GM12878 (cell line): ENCODE measurements around the gene DHDH.

Source experiments
- BRCA1 ChIP-seq: IDR thresholded peaks from 2 replicates; pipeline ENCODE4 v1.6.1; 2011; ENCODE audit warnings: low read depth, low read length, improper control_type of control experiment
- FOXK2 ChIP-seq: fragments of 450-650 bp; IDR thresholded peaks from 2 replicates; pipeline ENCODE4 v1.6.1; 2017; ENCODE audit warnings: mild to moderate bottlenecking, moderate library complexity
- JUND ChIP-seq: IDR thresholded peaks from 2 replicates; pipeline ENCODE4 v1.6.1; 2012; ENCODE audit warnings: low read depth, mild to moderate bottlenecking, low read length, improper control_type of control experiment, moderate library complexity
- MAX ChIP-seq: IDR thresholded peaks from 2 replicates; pipeline ENCODE4 v1.6.1; 2012; ENCODE audit warnings: low read depth, low read length, improper control_type of control experiment
- POLR2AphosphoS5 ChIP-seq: IDR thresholded peaks from 2 replicates; pipeline ENCODE4 v1.6.1; 2011; ENCODE audit warnings: mild to moderate bottlenecking, low read length, inconsistent platforms
- SP1 ChIP-seq: IDR thresholded peaks from one replicate; pipeline ENCODE4 v1.6.1; 2011; ENCODE audit warnings: low read depth, low read length
- SREBF1 ChIP-seq: IDR thresholded peaks from 2 replicates; pipeline ENCODE4 v1.6.1; 2012; ENCODE audit warnings: mild to moderate bottlenecking, low read length
- ZNF24 ChIP-seq: fragments of 450-650 bp; IDR thresholded peaks from 2 replicates; pipeline ENCODE4 v1.6.1; 2017; ENCODE audit warnings: antibody characterized with exemption, mild to moderate bottlenecking
- TF ChIP-seq, protein P1 (sequence below): IDR thresholded peaks from 2 replicates; pipeline ENCODE4 v1.6.1; 2012; ENCODE audit warnings: mild to moderate bottlenecking, low read depth, low read length
- TF ChIP-seq, protein P2 (sequence below), 3 experiments: IDR thresholded peaks in 2 of 3; conservative IDR thresholded peaks in 1 of 3; 2 replicates each; pipeline ENCODE4 v1.5.1; 2011; ENCODE audit warnings: low read depth in 3 of 3, low read length in 3 of 3, mild to moderate bottlenecking in 3 of 3, control low read depth in 2 of 3, moderate library complexity in 2 of 3, inconsistent platforms in 1 of 3, mixed read lengths in 1 of 3; ENCODE audit not compliant: control insufficient read depth in 2 of 3, insufficient read depth in 1 of 3; ENCODE audit errors: extremely low read depth in 1 of 3

DNA sequence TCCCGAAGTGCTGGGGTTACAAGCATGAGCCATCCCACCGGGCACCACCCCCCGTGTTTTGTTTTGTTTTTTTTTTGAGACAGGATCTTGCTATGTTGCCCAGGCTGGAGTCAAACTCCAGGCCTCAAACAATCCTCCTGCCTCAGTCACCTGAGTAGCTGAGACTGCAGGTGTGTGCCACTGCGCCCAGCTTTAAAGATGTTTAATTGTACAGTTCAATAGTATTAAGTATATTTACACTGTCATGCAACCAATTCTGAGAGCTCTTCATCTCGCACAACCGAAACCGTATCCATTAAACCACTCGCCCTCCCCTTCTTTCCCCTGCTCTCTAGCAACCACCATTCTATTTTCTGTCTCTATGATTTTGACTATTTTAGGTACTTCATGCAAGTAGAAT is 17.7 kb upstream of the DHDH start:
- TF ChIP-seq, protein P1, sequence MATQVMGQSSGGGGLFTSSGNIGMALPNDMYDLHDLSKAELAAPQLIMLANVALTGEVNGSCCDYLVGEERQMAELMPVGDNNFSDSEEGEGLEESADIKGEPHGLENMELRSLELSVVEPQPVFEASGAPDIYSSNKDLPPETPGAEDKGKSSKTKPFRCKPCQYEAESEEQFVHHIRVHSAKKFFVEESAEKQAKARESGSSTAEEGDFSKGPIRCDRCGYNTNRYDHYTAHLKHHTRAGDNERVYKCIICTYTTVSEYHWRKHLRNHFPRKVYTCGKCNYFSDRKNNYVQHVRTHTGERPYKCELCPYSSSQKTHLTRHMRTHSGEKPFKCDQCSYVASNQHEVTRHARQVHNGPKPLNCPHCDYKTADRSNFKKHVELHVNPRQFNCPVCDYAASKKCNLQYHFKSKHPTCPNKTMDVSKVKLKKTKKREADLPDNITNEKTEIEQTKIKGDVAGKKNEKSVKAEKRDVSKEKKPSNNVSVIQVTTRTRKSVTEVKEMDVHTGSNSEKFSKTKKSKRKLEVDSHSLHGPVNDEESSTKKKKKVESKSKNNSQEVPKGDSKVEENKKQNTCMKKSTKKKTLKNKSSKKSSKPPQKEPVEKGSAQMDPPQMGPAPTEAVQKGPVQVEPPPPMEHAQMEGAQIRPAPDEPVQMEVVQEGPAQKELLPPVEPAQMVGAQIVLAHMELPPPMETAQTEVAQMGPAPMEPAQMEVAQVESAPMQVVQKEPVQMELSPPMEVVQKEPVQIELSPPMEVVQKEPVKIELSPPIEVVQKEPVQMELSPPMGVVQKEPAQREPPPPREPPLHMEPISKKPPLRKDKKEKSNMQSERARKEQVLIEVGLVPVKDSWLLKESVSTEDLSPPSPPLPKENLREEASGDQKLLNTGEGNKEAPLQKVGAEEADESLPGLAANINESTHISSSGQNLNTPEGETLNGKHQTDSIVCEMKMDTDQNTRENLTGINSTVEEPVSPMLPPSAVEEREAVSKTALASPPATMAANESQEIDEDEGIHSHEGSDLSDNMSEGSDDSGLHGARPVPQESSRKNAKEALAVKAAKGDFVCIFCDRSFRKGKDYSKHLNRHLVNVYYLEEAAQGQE = no peak
- TF ChIP-seq, protein P2, sequence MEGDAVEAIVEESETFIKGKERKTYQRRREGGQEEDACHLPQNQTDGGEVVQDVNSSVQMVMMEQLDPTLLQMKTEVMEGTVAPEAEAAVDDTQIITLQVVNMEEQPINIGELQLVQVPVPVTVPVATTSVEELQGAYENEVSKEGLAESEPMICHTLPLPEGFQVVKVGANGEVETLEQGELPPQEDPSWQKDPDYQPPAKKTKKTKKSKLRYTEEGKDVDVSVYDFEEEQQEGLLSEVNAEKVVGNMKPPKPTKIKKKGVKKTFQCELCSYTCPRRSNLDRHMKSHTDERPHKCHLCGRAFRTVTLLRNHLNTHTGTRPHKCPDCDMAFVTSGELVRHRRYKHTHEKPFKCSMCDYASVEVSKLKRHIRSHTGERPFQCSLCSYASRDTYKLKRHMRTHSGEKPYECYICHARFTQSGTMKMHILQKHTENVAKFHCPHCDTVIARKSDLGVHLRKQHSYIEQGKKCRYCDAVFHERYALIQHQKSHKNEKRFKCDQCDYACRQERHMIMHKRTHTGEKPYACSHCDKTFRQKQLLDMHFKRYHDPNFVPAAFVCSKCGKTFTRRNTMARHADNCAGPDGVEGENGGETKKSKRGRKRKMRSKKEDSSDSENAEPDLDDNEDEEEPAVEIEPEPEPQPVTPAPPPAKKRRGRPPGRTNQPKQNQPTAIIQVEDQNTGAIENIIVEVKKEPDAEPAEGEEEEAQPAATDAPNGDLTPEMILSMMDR (IDR thresholded peaks at IDR 0.05 in 2 of 3, conservative IDR thresholded peaks at IDR 0.05 in 1 of 3; ENCODE audit: control insufficient read depth in 2 of 3, extremely low read depth in 1 of 3, insufficient read depth in 1 of 3, low read depth in 3 of 3, low read length in 3 of 3) = no peak
- no peak for TF ChIP-seq JUND
- TF ChIP-seq POLR2AphosphoS5 = no peak
- TF ChIP-seq FOXK2 = no peak
- TF ChIP-seq SP1 = no peak
- no peak for TF ChIP-seq SREBF1
- no peak for TF ChIP-seq BRCA1
- TF ChIP-seq MAX = no peak
- TF ChIP-seq ZNF24 = no peak
